GM19328 (cell line): ENCODE data around the gene AOPEP.

Experiments
- ATAC-seq: cut with Tn5 transposase; IDR thresholded peaks from one replicate; pipeline ENCODE4 v1.9.1; 2021; ENCODE audit warnings: mild to moderate bottlenecking, moderate library complexity; ENCODE audit not compliant: unreplicated experiment

AOPEP gene

DNA sequence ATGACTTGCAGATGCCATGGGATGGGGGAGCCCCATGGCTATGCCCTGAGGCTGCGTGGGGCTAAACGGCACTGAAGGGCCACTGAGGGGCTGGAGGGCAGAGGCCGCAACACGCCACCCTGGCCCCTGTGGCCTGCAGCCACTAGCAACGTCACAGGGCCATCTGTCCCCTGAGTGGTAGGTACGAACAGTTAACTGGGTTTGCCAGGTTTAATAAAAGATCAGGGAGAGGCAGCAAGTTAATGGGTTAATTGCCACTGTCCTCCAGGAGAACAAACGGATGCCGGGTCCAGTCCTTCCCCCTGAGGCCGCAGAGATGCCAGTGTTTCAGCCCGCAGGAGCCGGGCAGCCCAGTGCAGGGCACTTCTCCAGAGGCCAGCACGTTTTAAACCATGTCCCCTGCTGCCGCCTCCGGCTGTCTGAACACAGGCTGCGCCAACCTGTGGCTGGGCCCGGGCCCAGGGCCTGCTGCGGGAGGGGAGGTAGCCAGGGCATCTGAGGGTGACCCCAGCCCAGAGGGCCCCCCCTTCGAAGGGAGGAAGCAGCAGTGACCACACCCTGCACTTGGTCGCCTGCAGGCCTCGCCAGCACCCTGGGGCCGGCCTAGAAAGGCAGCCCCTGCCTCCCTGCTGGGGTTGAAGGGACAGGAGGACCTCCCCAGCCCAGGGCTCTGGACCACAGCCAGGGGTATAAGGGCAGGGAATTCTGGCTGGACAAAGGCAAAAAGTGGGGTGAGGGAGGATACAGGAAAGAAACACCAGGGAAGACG lies 363.7 kb downstream of the AOPEP start:
- no peak for ATAC-seq

DNA sequence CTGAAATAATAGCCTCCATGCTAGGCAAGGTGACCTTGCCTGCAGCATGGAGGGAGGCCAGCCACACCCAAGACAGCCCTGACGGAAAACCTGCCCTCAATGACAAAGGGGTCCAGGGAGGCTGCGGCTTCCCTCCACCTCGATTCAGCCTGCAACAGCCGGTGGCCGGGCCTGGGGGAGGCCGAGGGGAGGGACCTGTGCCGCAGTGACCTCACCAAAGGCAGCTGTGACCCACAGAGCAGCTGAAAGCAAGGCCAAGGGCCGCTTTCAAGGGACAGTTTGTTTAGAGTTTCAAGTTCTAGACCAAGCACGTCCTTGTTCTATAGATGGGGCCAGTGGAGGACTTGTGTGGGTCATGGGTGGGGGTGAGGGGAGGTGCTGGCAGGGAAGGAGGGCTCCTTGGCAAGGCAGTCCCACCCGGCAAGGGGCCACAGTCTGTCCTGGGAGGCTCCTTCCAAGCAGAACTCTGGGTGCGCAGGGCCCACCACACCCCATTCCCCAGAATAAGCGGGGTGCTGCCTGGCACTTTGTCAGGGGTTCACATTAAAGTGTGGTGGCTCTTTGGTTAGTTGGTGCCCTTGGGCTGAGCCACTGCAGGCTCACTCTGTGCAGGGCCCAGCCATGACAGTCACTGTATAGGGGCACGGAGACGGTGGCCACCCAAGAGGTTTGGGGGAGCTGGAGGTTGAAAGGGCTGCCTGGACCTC lies 364.5 kb downstream of the AOPEP start:
- ATAC-seq, result no peak

DNA sequence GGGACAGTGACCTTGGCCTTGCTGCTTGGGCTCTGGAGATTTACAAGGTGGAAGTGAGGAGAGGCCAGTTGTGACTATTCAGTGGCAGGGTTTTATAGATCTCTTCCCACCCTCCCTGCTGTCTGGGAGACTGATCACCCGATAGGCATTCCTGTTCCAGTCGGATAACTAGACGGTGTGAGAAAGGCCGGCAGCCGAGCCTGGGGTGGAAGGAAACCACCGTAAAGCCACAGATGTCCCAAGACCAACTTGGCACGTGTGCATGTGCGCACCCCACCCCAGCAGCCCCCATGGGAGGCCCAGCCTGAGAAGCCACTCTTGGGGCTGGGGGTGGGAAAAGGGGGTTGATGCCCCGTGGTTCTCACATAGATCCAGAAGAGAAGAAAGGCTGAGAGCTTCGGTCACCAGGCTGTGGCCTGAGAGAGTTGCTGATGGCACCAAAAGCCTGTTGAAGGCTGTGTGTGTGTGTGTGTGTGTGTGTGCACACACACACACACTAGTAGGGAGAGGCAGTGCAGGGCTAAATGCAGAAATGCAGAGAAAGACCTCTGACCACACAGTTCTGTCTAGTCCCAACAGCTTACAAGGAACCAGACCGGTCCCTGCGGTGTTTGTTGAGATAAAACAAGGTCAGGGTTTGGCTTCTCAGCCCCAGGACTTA lies 365.2 kb downstream of the AOPEP start:
- ATAC-seq, result no peak

DNA sequence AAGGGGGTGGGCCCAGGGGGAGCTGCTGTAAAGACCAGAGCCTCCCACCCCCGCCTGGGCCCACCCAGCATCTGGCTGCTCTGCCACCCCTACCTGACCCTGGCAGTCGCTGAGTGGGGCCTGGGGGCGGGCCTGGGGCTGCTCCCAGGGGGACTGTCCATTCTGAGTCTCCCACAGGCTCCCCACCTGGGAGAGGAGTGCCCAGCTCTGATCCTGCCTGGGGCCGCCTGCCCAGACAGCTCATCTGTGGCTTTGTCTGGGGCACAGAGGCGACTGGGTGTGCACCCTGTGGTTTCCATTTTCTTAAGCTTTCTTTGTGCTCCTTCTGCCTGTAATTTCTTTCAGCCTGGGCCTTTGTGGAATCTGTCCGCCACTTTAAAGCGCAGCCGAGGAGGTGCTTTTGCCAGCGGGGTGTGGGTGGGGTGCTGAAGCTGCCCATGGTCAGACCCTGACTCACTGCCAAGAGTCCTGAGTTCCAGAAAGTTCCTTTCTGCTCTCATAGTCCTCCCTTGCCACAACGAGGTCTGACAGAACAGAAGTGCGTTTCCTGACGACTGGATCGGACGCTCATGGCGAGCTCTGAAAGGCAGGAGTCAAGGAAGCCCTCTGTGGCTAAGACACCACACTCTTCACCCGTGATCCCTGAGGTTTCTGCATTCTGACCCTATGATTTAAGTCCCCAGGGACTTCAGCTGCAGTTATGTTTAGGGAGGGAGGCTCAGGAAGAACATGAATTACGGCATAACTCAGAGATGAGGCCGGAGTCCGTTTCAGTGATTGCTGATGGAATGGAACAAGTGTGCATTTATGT lies 366.0 kb downstream of the AOPEP start:
- no peak for ATAC-seq

DNA sequence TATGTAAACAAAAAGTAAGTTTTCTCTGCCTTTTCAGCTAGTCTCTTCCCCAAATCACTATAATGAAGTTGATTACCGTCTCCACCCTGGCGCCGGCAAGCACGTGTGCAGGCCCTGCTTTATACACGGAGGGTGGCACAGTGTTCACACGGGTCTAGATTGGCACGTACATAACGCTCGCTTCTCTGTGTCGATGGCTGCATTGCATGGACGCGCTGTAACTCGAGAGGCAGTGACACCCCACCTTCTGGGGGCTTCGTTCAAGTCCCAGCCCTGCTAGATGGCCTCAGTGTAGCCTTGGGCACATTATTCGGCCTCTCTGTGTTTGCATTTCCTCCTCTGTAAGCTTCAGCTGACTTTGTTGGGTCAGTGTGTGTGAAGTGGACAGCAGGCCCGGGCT lies 367.1 kb downstream of the AOPEP start:
- ATAC-seq, result no peak

DNA sequence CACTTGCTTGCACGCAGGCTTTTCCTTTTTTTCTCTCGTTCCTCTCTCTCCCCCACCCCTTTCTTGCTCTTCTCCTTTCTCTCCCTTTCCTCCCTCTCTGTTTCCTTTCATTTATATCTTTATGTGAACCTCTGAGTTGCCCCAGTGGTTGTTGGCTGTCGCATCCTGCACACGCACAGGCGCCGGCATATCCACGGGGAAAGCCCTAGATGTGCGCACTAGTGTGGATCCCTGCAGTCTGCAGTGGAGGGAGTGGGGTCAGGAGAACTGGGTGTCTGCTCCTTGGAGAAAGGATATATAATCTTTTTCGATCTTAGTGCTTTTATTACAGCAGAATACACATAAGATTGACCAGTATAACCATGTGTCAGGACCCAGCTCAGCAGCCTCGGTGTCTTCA lies 367.5 kb downstream of the AOPEP start:
- ATAC-seq, result no peak

DNA sequence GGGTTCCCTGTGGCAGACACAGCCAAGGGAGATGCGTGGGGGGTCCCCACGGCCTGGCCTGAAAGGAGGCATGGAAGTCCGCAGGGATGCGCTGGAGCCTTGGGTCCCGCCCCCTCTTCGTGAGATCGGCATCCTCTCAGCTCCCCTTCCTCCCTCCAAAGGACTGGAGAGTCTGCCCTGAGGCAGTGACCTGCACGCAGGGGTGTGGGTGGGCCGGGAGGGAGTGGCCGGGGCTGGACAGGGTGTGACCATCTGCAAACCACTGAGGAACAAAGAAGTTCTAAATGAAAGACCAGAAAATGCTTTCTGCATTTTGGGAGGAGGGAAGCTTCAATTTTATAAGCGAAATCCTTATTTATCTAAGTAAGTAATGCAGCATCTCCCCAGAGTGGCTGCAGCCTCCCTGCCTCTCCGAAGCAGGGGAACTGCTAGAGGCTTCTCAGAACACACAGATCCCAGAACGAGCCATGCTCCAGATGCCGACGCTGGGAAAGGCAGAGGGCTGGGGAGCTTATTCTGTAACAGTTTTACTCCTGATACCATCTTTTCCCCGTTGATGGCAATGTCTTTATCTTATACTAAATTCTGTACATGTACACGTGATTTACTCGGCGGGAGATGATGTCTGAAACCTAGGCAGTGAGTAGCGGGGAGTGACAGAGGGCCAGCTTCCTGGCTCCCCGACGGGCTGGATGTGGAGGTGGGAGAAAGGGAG lies 369.3 kb downstream of the AOPEP start:
- no peak for ATAC-seq

DNA sequence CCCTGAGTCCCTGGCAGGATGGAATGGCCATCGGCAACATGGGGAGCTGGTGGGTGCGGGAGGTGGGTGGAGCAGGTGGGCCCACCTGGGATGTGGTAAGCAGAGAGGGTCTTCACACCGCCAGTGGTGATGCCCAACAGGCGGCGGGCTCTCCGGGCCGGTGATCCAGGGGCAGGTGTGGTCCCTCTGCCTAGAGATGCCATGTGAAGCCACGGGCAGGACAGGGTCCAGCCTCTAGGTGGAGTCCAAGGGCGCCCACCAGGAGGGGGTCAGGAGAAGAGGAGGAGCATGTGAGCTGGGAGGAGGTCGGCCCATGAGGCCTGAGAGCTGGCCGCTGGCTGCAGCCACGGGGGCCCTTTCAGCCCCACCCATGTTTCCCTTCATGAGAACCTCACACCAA lies 369.9 kb downstream of the AOPEP start:
- no peak for ATAC-seq

DNA sequence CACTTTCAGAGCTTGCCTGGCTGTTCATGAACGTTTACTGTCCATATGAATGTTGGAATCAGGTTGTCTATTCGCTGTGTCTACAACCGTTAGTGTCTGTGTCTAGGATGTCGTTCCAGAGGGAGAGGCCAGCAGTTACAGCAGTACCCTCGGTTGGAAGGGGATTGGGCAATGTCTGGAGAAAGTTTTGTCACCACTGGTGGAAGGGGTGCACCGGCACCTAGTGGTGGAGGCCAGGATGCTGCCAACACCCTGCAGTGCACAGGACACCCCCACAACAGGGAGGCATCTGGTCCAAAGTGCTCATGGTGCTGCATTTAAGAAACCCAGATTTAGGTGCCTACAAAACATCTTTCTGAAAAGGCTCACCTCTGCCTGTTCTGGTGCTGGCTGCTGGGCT lies 370.3 kb downstream of the AOPEP start:
- no peak for ATAC-seq

DNA sequence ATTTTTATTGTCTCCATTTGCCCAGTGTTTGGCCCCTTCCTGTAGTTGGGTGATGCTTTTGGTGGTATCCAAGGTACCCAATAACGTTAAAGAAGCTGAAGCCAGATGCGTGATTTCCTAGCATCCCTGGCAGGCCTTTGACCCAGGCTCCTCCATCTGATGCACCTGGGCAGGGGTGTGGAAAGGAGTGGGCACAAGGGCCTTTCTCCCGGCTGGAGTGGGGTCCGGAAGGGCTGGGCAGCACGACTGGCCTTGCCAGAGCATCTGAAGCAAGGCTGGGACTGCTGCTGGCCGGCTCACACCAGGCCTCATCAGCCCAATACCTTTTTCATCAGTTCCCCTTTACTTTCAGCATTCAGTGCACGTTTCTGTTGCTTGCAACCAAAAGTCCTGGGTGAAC lies 370.8 kb downstream of the AOPEP start:
- no peak for ATAC-seq

DNA sequence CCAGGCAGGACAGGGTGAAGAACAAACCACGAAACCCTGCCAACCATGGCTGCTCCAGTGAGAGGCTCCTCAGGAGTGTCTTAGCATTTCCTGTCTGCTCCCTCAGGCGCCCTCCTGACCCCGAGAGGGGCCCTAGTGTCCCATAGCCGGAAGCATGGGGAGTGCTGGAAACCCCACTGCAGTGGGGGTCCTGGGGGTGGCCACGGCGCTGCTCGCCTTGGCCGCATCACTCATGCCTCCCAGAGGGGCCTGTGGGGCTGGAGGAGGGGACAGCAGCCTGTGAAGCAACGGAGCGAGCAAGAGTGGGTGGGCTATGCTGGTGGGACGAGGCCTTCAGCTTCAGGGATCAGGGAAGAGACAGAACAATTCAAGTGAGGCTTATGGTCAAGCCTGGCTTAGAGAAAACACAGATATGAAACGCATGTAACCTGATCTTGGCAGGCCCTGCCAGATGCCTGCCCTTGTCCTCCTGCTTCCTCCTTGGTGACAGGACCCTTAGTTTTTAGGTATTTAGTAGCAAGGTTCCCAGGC lies 372.0 kb downstream of the AOPEP start:
- ATAC-seq, result no peak

DNA sequence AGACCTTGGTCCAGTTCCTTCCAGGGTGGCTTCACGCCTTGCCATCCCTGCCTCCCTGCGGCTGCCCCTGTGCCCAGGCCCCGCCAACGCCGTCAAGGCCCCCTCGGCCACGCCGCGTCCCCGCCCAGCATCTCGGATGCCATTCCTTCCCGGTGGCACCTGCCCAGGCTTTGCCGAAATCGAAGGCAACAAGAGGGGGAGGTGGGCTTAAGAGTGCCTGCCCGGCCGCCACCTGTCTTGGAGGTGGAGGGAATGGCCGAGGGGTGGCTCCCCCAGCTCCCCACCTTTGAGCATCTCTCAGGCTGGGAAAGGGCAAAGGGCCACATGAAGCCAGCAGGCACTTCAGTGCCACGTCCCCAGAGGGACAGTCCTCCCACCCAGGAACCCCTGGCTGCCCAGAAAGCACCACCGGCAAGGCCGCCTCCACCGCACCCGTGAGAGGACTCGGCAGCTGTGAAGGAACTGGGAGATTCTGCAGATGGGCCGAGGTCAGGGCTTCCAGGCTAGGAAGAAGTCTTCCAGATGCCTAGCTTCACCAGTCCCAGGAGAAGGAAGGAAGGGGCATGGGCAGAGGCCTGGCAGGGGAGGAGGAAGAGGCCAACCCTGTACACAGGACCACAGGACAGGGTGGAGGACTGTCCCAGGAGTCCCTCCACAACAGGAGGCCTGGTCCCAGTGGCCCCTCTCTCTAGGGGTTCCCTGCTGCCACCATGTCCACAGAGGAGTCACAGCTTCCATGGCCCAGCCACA lies 373.0 kb downstream of the AOPEP start:
- ATAC-seq, result no peak

DNA sequence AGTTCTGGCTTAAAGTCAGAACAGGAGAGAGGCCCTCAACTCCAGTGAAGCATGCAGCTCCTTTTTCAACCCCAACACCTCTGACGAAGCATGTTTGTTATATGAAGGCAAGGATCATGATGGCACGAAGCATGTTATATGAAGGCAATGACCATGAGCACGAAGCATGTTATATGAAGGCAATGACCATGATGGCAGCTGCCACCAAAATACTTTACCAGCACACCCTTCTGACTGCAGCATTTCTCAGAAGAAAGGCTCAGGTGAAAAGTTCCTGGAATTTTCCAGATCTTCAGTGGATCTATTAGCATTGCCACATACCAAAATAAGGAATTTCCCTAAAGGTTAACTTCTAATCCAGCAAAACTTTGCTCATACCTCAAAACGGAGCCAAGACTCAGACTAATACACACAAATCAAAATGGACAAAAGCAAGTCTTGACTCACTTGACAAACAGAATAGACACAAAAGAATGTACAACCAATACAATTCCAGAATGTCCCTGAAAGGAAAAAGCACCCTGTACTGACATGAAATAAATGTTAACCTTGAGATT lies 373.6 kb downstream of the AOPEP start:
- no peak for ATAC-seq

DNA sequence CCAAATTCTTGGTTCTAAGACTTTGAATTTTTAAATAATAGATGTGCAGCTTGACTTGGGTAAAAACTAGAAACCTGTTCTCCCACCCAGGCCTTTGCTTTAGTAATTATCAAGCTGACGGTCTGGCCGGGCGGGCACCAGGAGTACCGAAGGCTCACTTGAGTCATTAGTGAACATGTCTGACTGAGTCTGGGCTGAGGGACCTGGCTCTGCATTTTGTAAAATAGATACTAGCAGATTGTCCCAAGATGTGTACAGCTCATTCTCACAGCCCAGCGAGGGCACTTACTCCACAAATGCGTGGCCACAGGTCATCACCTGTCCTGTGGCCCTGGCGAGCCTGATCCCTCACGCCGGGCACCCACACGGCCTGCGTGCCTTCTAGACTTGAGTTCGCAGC lies 374.8 kb downstream of the AOPEP start:
- ATAC-seq, result no peak

DNA sequence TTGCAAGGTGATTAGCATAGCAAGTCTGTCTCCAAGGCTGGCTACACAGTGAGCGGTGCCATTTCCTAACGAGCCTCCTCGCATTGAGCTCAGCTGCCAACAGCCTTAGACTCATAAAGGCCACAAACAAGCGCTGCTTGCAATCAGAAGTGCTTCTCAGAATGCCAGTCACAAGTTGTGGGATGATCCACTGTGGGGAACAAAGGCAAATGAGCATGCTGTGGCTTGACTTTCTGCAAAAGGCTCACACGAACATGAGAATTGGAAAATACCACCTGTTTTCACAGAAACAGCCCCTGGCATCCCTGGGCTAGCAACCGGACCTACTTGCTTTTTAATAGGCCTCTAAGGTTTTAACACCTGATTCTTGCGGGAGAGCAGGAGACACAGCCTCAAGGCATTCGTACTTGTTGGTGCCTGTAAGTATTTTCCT lies 375.5 kb downstream of the AOPEP start:
- no peak for ATAC-seq

DNA sequence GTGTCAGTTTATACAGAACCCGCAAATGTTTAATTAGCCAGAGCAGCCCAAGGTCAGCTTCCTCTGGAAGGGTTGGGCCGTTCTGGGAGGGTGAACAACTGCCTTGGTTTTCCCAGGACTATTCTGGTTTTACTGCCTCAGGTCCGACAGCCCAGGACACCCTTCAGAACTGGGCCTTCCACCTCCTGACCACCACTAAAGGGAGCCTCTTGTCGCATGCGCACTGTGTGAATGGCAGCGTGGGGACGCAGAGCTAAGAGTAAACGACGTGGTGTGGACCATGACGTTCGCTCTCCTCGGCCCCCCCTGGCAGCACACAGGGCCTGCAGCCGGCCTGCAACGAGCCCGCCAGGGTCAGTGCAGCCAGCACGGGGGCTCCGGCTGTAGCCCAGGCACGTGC lies 376.1 kb downstream of the AOPEP start:
- no peak for ATAC-seq

DNA sequence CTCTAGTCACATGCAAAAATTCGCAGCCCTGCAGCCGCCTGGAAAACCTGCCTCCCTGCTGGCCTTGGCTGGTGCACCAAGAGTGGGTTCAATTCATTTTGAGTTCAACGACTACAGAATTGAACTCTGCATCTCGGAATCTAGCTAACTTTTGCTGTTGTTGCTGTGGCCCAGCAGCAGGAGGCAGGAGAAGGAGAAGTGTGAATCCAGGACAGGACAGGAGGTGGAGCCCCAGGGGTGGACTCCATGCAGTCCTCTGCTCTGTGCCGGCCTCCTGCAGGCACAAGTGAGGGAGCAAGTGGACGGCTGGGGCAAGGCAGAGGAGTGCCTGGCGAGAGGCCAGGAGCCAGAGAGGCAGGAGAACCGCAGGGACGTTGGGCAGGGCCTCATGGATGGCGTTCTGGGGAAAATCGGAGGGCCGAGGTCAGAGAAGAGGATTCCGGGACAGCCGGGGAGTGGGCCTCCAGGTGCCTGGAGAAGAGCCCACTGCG lies 376.8 kb downstream of the AOPEP start:
- ATAC-seq, result no peak

DNA sequence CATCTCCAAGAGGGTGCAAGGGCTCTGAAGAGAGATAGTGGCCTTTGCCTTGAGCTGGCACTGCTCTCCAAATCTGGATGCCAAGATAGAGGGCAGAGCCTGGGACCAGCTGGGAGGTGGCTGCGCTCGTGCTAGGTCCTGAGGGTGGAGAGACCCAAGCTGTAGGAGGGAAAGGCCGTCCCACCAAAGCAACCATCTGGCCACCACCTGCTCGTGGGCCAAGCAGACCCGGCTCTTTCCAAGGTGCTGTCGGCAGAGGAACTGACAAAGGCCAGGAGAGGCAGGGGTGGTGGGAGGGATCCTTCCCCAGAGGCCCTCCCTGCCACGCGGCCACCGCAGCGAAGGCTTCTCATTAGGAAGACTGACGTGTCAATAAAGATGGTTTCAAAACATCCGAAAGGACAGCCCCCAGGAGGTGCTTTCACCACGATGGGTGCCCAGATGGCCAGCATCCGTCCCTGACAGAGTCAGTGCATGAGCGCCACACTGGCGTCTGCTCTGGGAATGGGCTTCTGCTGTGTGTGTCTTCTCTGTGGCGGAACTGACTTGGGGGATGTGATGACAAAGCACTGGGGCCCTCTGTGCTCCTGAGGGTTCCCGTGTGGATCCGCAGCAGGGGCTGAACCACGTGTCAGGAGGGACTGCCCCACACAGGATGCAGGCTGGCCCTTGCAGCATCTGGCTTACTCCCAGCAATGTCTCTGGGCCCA lies 377.5 kb downstream of the AOPEP start:
- no peak for ATAC-seq

DNA sequence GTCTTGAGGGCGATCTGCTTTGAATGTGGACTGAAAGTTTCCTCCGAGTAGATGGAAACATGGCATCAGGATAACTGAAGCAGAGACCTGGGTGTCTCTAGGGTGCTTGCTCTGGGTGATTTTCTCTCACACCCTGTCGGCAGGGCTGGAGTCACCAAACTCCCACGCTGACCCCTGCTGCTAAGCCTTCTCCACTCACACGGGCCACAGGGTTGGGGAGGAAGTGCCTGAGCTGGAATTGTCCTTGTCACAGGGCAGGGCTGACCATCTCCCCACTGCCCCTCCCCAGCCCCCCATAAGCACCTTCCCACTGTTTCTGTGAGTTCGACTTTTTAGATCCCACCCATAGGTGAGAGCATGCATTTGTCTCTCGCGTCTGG lies 378.1 kb downstream of the AOPEP start:
- ATAC-seq, result no peak
